OCI-LY1 (cell line): ENCODE data around the gene FANCE.

Experiments
- H2AFZ ChIP-seq: fragments of 200-600 bp; sonication (generic), shearing (Covaris generic); 2 replicates; pipeline ENCODE4 v1.6.0; 2014; ENCODE audit warnings: antibody characterized with exemption, mild to moderate bottlenecking, low read length
- H3F3A ChIP-seq: fragments of 200-600 bp; sonication (generic), shearing (Covaris generic); 2 replicates; pipeline ENCODE4 v1.6.0; 2014; ENCODE audit warnings: mild to moderate bottlenecking, antibody characterized with exemption, low read length, moderate library complexity; ENCODE audit not compliant: insufficient read depth
- H3K27ac ChIP-seq: fragments of 200-600 bp; sonication (generic); 2 replicates; pipeline ENCODE4 v1.5.1; 2014; ENCODE audit warnings: low read length, mixed run types, mild to moderate bottlenecking, low read depth; ENCODE audit not compliant: poor library complexity, severe bottlenecking
- H3K27me3 ChIP-seq: fragments of 200-600 bp; sonication (generic); 2 replicates; pipeline ENCODE4 v1.6.0; 2014; ENCODE audit warnings: antibody characterized with exemption, mild to moderate bottlenecking, low read length, moderate library complexity; ENCODE audit not compliant: insufficient read depth
- H3K36me3 ChIP-seq: fragments of 200-600 bp; sonication (generic); 2 replicates; pipeline ENCODE4 v1.6.1; 2014; ENCODE audit warnings: mild to moderate bottlenecking, antibody characterized with exemption, low read length, moderate library complexity, mixed read lengths; ENCODE audit not compliant: insufficient read depth
- H3K4me1 ChIP-seq: fragments of 200-600 bp; sonication (generic); 2 replicates; pipeline ENCODE4 v1.5.1; 2014; ENCODE audit warnings: mild to moderate bottlenecking, low read length, moderate library complexity; ENCODE audit not compliant: insufficient read depth, severe bottlenecking
- H3K4me2 ChIP-seq: fragments of 200-600 bp; sonication (generic), shearing (Covaris generic); 2 replicates; pipeline ENCODE4 v1.6.1; 2014; ENCODE audit warnings: low read length
- H3K4me3 ChIP-seq: fragments of 200-600 bp; sonication (generic); 2 replicates; pipeline ENCODE4 v1.5.1; 2014; ENCODE audit warnings: low read length, low read depth, mild to moderate bottlenecking, mixed read lengths; ENCODE audit not compliant: poor library complexity, severe bottlenecking
- H3K79me2 ChIP-seq: fragments of 200-600 bp; shearing (Covaris generic); 2 replicates; pipeline ENCODE4 v1.6.1; 2016; ENCODE audit warnings: mixed run types, low read length, mixed read lengths; ENCODE audit not compliant: insufficient read depth
- H3K9ac ChIP-seq: fragments of 200-600 bp; sonication (generic), shearing (Covaris generic); 2 replicates; pipeline ENCODE4 v1.6.1; 2014; ENCODE audit warnings: mild to moderate bottlenecking, low read length, mixed read lengths
- H3K9me2 ChIP-seq: fragments of 200-600 bp; sonication (generic), shearing (Covaris generic); 2 replicates; pipeline ENCODE4 v1.6.1; 2014; ENCODE audit warnings: low read depth, mild to moderate bottlenecking, low read length, mixed read lengths
- H3K9me3 ChIP-seq: fragments of 200-600 bp; shearing (Covaris generic); 2 replicates; pipeline ENCODE4 v1.6.1; 2014; ENCODE audit warnings: low read length, mixed read lengths
- H4K20me1 ChIP-seq: fragments of 200-600 bp; sonication (generic), shearing (Covaris generic); 2 replicates; pipeline ENCODE4 v1.6.0; 2016; ENCODE audit warnings: mild to moderate bottlenecking, low read length; ENCODE audit not compliant: insufficient read depth
- CTCF ChIP-seq: fragments of 200-600 bp; sonication (generic), shearing (Covaris generic); IDR thresholded peaks from 2 replicates; pipeline ENCODE4 v1.5.1; 2017; ENCODE audit warnings: mild to moderate bottlenecking, antibody characterized with exemption, low read length, moderate library complexity, mixed read lengths
- EZH2 ChIP-seq: fragments of 200-600 bp; sonication (generic), shearing (Covaris generic); IDR thresholded peaks from 2 replicates; pipeline ENCODE4 v1.8.0; 2017; ENCODE audit warnings: borderline replicate concordance, mixed run types, mild to moderate bottlenecking, antibody characterized with exemption, low read length, moderate library complexity, mixed read lengths

The FANCE gene

GRCh38 chr6:35478259-35478658 is 26.1 kb downstream of the FANCE start:
- 0 out of 2 replicates have a peak, but pooled peaks cover 4% of the 10 kb centered on the region for H3K27me3 ChIP-seq

GRCh38 chr6:35480176-35480575 is 28.0 kb downstream of the FANCE start:
- no peaks in the 10 kb centered on the region for H3K4me1 ChIP-seq
- no peak overlapping the region for H3K4me2 ChIP-seq
- H3K27me3 ChIP-seq: peaks cover 4% of the 10 kb centered on the region; the same call in 1 of the 2 replicates
- peaks cover 2% of the 10 kb centered on the region; the same call in 1 of the 2 replicates for H3K36me3 ChIP-seq
- H2AFZ ChIP-seq: no peak overlapping the region
- no peak overlapping the region for H3K4me3 ChIP-seq
- H3K27ac ChIP-seq: no peak overlapping the region
- H3K79me2 ChIP-seq: no peaks in the 10 kb centered on the region
- no peaks in the 10 kb centered on the region for H3K9me2 ChIP-seq
- H4K20me1 ChIP-seq: no peaks in the 10 kb centered on the region
- TF ChIP-seq CTCF: no peak
- no peak for TF ChIP-seq EZH2
- no peaks in the 10 kb centered on the region for H3F3A ChIP-seq
- no peaks in the 10 kb centered on the region for H3K9me3 ChIP-seq
- H3K9ac ChIP-seq: no peak overlapping the region

More at GRCh38 chr6:35478259-35478658, 26.1 kb downstream of the FANCE start:
- no peak for TF ChIP-seq EZH2
- TF ChIP-seq CTCF: no peak
- H3K9ac ChIP-seq: no peak overlapping the region
- no peaks in the 10 kb centered on the region for H3K9me2 ChIP-seq
- H3K27ac ChIP-seq: no peak overlapping the region
- no peaks in the 10 kb centered on the region for H3K9me3 ChIP-seq
- H3F3A ChIP-seq: 0 out of 2 replicates have a peak, but pooled peaks cover 2% of the 10 kb centered on the region
- H3K4me3 ChIP-seq: no peak overlapping the region
- H3K36me3 ChIP-seq: peaks cover 12% of the 10 kb centered on the region
- no peaks in the 10 kb centered on the region for H3K79me2 ChIP-seq
- H3K4me1 ChIP-seq: no peaks in the 10 kb centered on the region
- no peak overlapping the region for H2AFZ ChIP-seq
- no peaks in the 10 kb centered on the region for H4K20me1 ChIP-seq
- no peak overlapping the region for H3K4me2 ChIP-seq

GRCh38 chr6:35481226-35481625 is 29.1 kb downstream of the FANCE start:
- Histone ChIP-seq H4K20me1 (no peaks in the 10 kb centered on the region), H3K4me1 (no peaks in the 10 kb centered on the region), H3F3A (no peaks in the 10 kb centered on the region), H3K9ac (no peak overlapping the region), H3K27me3 (peaks cover 4% of the 10 kb centered on the region; the same call in 1 of the 2 replicates), H3K4me2 (no peak overlapping the region), H3K9me3 (no peaks in the 10 kb centered on the region), H3K9me2 (no peaks in the 10 kb centered on the region), H2AFZ (no peak overlapping the region), H3K27ac (no peak overlapping the region), H3K79me2 (no peaks in the 10 kb centered on the region), H3K4me3 (no peak overlapping the region), H3K36me3 (no peaks in the 10 kb centered on the region)
- TF ChIP-seq CTCF (no peak), EZH2 (no peak)
